Effector memory CD8-positive, alpha-beta T cell (primary cell): Measurements from ENCODE around the gene POLR2F.
"Not testable (repeated sequence)": the region's sequence is repeated elsewhere in the genome, so short reads cannot be mapped to it uniquely, and the experiment has no call there.

Experiments
- ATAC-seq: fragments of 150-1000 bp; cut with Tn5 transposase; replicated peaks from 2 replicates; pipeline ENCODE4 v1.10.0; 2021; ENCODE audit warnings: mild to moderate bottlenecking, moderate library complexity
- DNase-seq, 3 experiments: peaks; one replicate each; pipeline ENCODE4 v3.0.0; 2021
- H3K27ac Mint-ChIP-seq, 2 donors: one replicate each; pipeline ENCODE4 v1.8.0; 2022; ENCODE audit warnings: mild to moderate bottlenecking in 2 of 2, mixed read lengths in 2 of 2, moderate library complexity in 2 of 2
- H3K27me3 Mint-ChIP-seq, 2 donors: one replicate each; pipeline ENCODE4 v1.8.0; 2022; ENCODE audit warnings: mixed read lengths in 2 of 2
- H3K36me3 Mint-ChIP-seq: one replicate; pipeline ENCODE4 v1.8.0; 2022; ENCODE audit warnings: mild to moderate bottlenecking, moderate library complexity, mixed read lengths; ENCODE audit not compliant: insufficient read depth
- H3K4me1 Mint-ChIP-seq, 2 donors: one replicate each; pipeline ENCODE4 v1.8.0; 2022; ENCODE audit warnings: low read depth in 2 of 2, mixed read lengths in 2 of 2
- H3K4me3 Mint-ChIP-seq, 2 donors: one replicate each; pipeline ENCODE4 v1.8.0; 2022; ENCODE audit warnings: mild to moderate bottlenecking in 2 of 2, mixed read lengths in 2 of 2, moderate library complexity in 2 of 2
- H3K9me3 Mint-ChIP-seq, 2 donors: one replicate each; pipeline ENCODE4 v1.8.0; 2022; ENCODE audit warnings: mixed read lengths in 2 of 2

Gene POLR2F

DNA sequence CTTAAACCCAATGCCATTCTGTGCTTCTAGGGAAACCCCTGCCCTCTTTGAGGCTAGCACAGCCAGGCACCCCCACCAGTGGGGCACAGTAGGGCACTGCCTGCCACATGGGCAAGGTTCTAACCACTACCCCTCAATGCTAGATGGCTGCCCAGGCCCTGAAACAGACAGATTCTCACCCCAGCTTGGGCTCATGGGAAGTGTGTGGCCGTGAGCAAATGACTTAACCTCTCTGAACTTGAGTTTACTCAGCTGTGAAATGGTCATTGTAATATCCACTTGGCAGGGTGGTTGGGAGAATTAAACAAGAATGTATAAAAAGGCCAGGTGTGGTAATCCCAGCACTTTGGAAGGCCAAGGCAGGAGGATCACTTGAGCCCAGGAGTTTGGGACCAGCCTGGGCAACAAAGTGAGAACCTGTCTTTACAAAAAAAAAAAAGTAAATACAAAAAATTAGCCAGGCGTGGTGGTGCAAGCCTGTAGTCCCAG is 22.5 kb upstream of the POLR2F start:
- H3K27ac Mint-ChIP-seq = peak overlapping the region in 1 of 2 donors; percentile 53
- H3K36me3 Mint-ChIP-seq = peaks cover 18% of the 10 kb centered on the region
- DNase-seq (no peak), ATAC-seq (no peak)
- H3K9me3 Mint-ChIP-seq = no peaks in the 10 kb centered on the region
- H3K27me3 Mint-ChIP-seq = no peaks in the 10 kb centered on the region
- H3K4me1 Mint-ChIP-seq = peaks cover 18 to 20% of the 10 kb centered on the region in 2 donors
- no peak overlapping the region for H3K4me3 Mint-ChIP-seq

- no peak for DNase-seq
- H3K4me1 Mint-ChIP-seq = peaks cover 18 to 20% of the 10 kb centered on the region in 2 donors
- H3K27ac Mint-ChIP-seq = no peak overlapping the region
- no peaks in the 10 kb centered on the region for H3K27me3 Mint-ChIP-seq
- no peak for ATAC-seq
- H3K36me3 Mint-ChIP-seq = peaks cover 21% of the 10 kb centered on the region
- no peaks in the 10 kb centered on the region for H3K9me3 Mint-ChIP-seq
- H3K4me3 Mint-ChIP-seq = no peak overlapping the region
These were observed 21.6 kb upstream of the POLR2F start for GRCh38 chr22:37931893-37932389.

GRCh38 chr22:37932401-37932800 is 21.1 kb upstream of the POLR2F start:
- H3K36me3 Mint-ChIP-seq = peaks cover 20% of the 10 kb centered on the region
- no peaks in the 10 kb centered on the region for H3K9me3 Mint-ChIP-seq
- H3K27ac Mint-ChIP-seq = no peak overlapping the region
- ATAC-seq (no peak), DNase-seq (no peak)
- no peak overlapping the region for H3K4me3 Mint-ChIP-seq
- no peaks in the 10 kb centered on the region for H3K27me3 Mint-ChIP-seq
- peaks cover 18 to 20% of the 10 kb centered on the region in 2 donors for H3K4me1 Mint-ChIP-seq

GRCh38 chr22:37932821-37933578 is 20.5 kb upstream of the POLR2F start:
- no peak for DNase-seq
- Mint-ChIP-seq H3K27ac (peak overlapping the region in 1 of 2 donors; percentile 88), H3K36me3 (peaks cover 19% of the 10 kb centered on the region), H3K4me1 (peaks cover 18 to 20% of the 10 kb centered on the region in 2 donors), H3K4me3 (no peak overlapping the region), H3K9me3 (no peaks in the 10 kb centered on the region), H3K27me3 (no peaks in the 10 kb centered on the region)
- ATAC-seq = no peak

GRCh38 chr22:37933711-37934376 is 19.7 kb upstream of the POLR2F start:
- peaks cover 17% of the 10 kb centered on the region for H3K36me3 Mint-ChIP-seq
- H3K9me3 Mint-ChIP-seq = no peaks in the 10 kb centered on the region
- ATAC-seq (peak; percentile 100), DNase-seq (peak; percentile 68 to 78 (median 75))
- no peak overlapping the region for H3K4me3 Mint-ChIP-seq
- H3K27ac Mint-ChIP-seq = peak overlapping the region in 1 of 2 donors; percentile 66
- H3K27me3 Mint-ChIP-seq = no peaks in the 10 kb centered on the region
- H3K4me1 Mint-ChIP-seq = peaks cover 16 to 18% of the 10 kb centered on the region in 2 donors

GRCh38 chr22:37940698-37941376 is 12.7 kb upstream of the POLR2F start:
- no peaks in the 10 kb centered on the region for H3K9me3 Mint-ChIP-seq
- DNase-seq (no peak), ATAC-seq (no peak)
- peak overlapping the region in 1 of 2 donors; percentile 12 for H3K27ac Mint-ChIP-seq
- peaks cover 28% of the 10 kb centered on the region for H3K36me3 Mint-ChIP-seq
- no peak overlapping the region for H3K4me3 Mint-ChIP-seq
- no peaks in the 10 kb centered on the region for H3K27me3 Mint-ChIP-seq
- H3K4me1 Mint-ChIP-seq = no peaks in the 10 kb centered on the region

DNA sequence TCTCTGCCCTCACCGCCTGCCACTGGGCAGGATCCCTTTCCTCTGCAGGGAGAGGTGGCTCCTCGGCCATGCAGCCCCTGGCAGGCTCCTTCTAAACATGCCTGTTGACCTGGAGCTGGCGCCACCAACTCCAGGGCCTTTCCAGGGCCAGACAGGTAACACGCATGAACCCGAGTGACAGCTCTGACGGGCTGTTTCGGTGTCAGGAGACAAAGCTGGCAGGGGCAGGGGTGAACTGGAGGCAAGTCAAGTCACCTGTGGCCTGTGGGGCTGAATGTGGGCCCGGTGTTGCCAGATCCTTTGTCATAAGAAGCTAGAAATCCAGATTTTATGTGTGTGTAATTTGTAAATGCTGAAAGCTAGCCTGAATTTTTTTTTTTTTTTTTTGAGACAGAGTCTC is 11.4 kb upstream of the POLR2F start:
- no peak for ATAC-seq
- no peak overlapping the region for H3K4me3 Mint-ChIP-seq
- no peaks in the 10 kb centered on the region for H3K9me3 Mint-ChIP-seq
- no peaks in the 10 kb centered on the region for H3K27me3 Mint-ChIP-seq
- no peak overlapping the region for H3K27ac Mint-ChIP-seq
- DNase-seq = no peak
- H3K36me3 Mint-ChIP-seq = peaks cover 25% of the 10 kb centered on the region
- no peaks in the 10 kb centered on the region for H3K4me1 Mint-ChIP-seq

- H3K4me3 Mint-ChIP-seq = no peak overlapping the region
- H3K4me1 Mint-ChIP-seq = no peaks in the 10 kb centered on the region
- H3K36me3 Mint-ChIP-seq = peaks cover 20% of the 10 kb centered on the region
- DNase-seq (no peak), ATAC-seq (no peak)
- no peak overlapping the region for H3K27ac Mint-ChIP-seq
- H3K27me3 Mint-ChIP-seq = no peaks in the 10 kb centered on the region
- no peaks in the 10 kb centered on the region for H3K9me3 Mint-ChIP-seq
These were observed 10.2 kb upstream of the POLR2F start for GRCh38 chr22:37943136-37943824.

GRCh38 chr22:37943825-37944198 is 9.7 kb upstream of the POLR2F start:
- H3K27me3 Mint-ChIP-seq = no peaks in the 10 kb centered on the region
- H3K36me3 Mint-ChIP-seq = peaks cover 15% of the 10 kb centered on the region
- no peak for DNase-seq
- H3K4me1 Mint-ChIP-seq = no peaks in the 10 kb centered on the region
- ATAC-seq = no peak
- no peak overlapping the region for H3K27ac Mint-ChIP-seq
- H3K4me3 Mint-ChIP-seq = no peak overlapping the region
- no peaks in the 10 kb centered on the region for H3K9me3 Mint-ChIP-seq

- not testable (repeated sequence) for ATAC-seq, H3K9me3 Mint-ChIP-seq, H3K4me1 Mint-ChIP-seq, H3K27ac Mint-ChIP-seq, DNase-seq, H3K27me3 Mint-ChIP-seq, H3K4me3 Mint-ChIP-seq
- peaks cover 15% of the 10 kb centered on the region for H3K36me3 Mint-ChIP-seq
These were observed 9.1 kb upstream of the POLR2F start for GRCh38 chr22:37944423-37944822.

DNA sequence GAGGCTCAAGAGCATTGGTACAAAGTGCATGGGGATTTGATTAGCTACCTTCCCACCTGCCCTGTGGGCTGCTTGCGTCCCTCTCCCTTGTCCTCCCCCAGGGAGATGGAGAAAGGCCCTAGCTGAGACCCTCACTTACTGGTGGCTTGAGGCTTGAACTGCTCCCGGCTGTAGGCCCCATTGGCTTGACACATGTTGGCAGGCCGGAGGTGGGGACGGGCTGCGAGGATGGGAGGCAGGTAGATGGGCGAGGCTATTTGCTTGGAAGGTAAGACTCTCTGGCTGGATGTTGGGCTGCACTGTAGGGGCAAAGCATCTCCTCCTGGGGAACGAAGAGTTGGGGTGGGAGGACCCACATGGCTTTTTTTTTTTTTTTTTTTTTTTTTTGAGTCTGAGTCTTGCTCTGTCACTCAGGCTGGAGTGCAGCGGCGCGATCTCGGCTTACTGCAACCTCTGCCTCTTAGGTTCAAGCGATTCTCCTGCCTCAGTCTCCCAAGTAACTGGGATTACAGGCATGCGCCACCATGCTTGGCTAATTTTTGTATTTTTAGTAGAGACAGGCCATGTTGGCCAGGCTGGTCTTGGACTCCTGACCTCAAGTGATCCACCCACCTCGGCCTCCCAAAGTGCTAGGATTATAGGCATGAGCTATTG is 6.2 kb upstream of the POLR2F start:
- not testable (repeated sequence) for H3K4me3 Mint-ChIP-seq, H3K4me1 Mint-ChIP-seq, ATAC-seq, H3K36me3 Mint-ChIP-seq, DNase-seq, H3K27ac Mint-ChIP-seq, H3K9me3 Mint-ChIP-seq, H3K27me3 Mint-ChIP-seq

GRCh38 chr22:37951305-37951704 is 2.2 kb upstream of the POLR2F start:
- peaks cover 11% of the 10 kb centered on the region for H3K36me3 Mint-ChIP-seq
- H3K9me3 Mint-ChIP-seq = no peaks in the 10 kb centered on the region

More at GRCh38 chr22:37951305-37951704, 2.2 kb upstream of the POLR2F start:
- peaks cover 11% of the 10 kb centered on the region in 2 donors for H3K27me3 Mint-ChIP-seq
- H3K27ac Mint-ChIP-seq = no peak overlapping the region
- DNase-seq (no peak), ATAC-seq (no peak)
- peaks cover 18 to 24% of the 10 kb centered on the region in 2 donors for H3K4me1 Mint-ChIP-seq
- H3K4me3 Mint-ChIP-seq = no peak overlapping the region
